ENCODE results near the gene ALAS1. TPM values are rescaled to one million over a fixed set of nuclear protein-coding genes. Genes with fewer than 3 reads are reported as not detected.
A peak's percentile ranks its signal among the peaks of the same experiment; 100 is the strongest.

Gene ALAS1
- total and polyA plus RNA-seq, 2 donors (not counting 1 experiment from before 2014, with no cell fraction given): 26.1 to 30.2 TPM

DNA sequence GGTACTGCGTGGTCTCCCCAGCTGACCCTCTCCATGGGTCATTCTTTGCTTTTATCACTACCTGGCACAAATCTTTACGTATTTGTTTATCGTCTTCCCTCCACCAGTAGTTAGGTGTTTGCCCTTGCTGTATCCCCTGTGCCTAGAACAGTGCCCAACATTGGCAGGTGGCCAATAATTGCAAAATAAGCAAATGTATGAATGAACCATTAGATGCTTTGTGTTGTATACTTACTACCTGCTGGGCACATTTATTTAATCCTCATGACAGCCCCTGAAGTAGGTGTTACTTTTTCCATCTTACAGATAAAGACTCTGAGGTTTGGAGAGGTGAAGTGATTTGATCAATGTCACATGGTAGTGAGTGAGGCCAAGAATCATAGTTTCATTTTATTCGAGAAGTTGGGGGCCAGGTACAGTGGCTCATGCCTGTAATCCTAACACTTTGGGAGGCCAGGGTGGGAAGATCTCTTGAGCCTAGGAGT lies 43.0 kb downstream of the ALAS1 start:
- CTCF ChIA-PET: interaction anchor here (1.0 to 18.5 kb wide), 10 partner anchors 10 to 206 kb away, joined by 3 to 237 read pairs (median 6); partner anchors contain the start of gene TLR9
- H3K27ac Mint-ChIP-seq: peak overlapping the region; percentile 57
- Histone ChIP-seq H3K4me3 (ENCODE audit: control extremely low read depth in 1 of 5, extremely low read depth in 1 of 5, insufficient read depth in 1 of 5, low read depth in 2 of 5, low read length in 4 of 5) (no peak overlapping the region), H3K4me1 (ENCODE audit: control insufficient read depth in 2 of 2, insufficient read depth in 2 of 2, low read length in 2 of 2) (peaks cover 52 to 64% of the 10 kb centered on the region in 2 donors), H3K27ac (ENCODE audit: low read length in 2 of 2) (no peak overlapping the region), H4K20me1 (ENCODE audit: control insufficient read depth, insufficient read depth, low read length, poor library complexity, severe bottlenecking) (peaks cover 26% of the 10 kb centered on the region), H3K9ac (ENCODE audit: low read length) (no peak overlapping the region), H3K79me2 (ENCODE audit: control insufficient read depth, insufficient read depth, low read length) (peaks cover 45% of the 10 kb centered on the region), H3K4me2 (replicated peaks; ENCODE audit: low read depth, low read length, poor library complexity, severe bottlenecking) (no peak overlapping the region), H2AFZ (ENCODE audit: insufficient read depth, low read depth, low read length, poor library complexity, severe bottlenecking) (no peak overlapping the region), H3K36me3 (replicated peaks in 1 of 2; ENCODE audit: control extremely low read depth in 1 of 2, control insufficient read depth in 1 of 2, extremely low read depth in 1 of 2, insufficient read depth in 2 of 2, low read length in 1 of 2) (peaks cover 0 to 7% of the 10 kb centered on the region in 2 experiments), H3K9me3 (ENCODE audit: control extremely low read depth in 1 of 3, control insufficient read depth in 2 of 3, insufficient read depth in 1 of 3, low read length in 2 of 3) (no peaks in the 10 kb centered on the region), H3K27me3 (replicated peaks in 1 of 4; ENCODE audit: control extremely low read depth in 1 of 4, control insufficient read depth in 3 of 4, insufficient read depth in 4 of 4, low read length in 3 of 4) (no peaks in the 10 kb centered on the region)
- no peaks in the 10 kb centered on the region for H3K27me3 Mint-ChIP-seq
- TF ChIP-seq, protein P1, sequence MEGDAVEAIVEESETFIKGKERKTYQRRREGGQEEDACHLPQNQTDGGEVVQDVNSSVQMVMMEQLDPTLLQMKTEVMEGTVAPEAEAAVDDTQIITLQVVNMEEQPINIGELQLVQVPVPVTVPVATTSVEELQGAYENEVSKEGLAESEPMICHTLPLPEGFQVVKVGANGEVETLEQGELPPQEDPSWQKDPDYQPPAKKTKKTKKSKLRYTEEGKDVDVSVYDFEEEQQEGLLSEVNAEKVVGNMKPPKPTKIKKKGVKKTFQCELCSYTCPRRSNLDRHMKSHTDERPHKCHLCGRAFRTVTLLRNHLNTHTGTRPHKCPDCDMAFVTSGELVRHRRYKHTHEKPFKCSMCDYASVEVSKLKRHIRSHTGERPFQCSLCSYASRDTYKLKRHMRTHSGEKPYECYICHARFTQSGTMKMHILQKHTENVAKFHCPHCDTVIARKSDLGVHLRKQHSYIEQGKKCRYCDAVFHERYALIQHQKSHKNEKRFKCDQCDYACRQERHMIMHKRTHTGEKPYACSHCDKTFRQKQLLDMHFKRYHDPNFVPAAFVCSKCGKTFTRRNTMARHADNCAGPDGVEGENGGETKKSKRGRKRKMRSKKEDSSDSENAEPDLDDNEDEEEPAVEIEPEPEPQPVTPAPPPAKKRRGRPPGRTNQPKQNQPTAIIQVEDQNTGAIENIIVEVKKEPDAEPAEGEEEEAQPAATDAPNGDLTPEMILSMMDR (IDR thresholded peaks at IDR 0.05): no peak
- TF ChIP-seq EZH2 (IDR thresholded peaks at IDR 0.05; ENCODE audit: borderline replicate concordance, insufficient read depth, low read depth, low read length, poor library complexity, severe bottlenecking): no peak
- H3K4me3 Mint-ChIP-seq: peak overlapping the region; percentile 99
- intact Hi-C loops (cut with micrococcal nuclease): no loop called here
- WGBS (ENCODE audit: insufficient coverage): 90% methylated on average over 3 of the region's 4 CpGs
- peak; percentile 10 for DNase-seq
- POLR2A ChIA-PET: interaction anchor here (0.8 to 1.3 kb wide), 4 partner anchors 10 to 38 kb away, joined by 3 to 4 read pairs (median 4); partner anchors contain the start of gene WDR82
- H3K4me1 Mint-ChIP-seq: peaks cover 65% of the 10 kb centered on the region
- no peak for ATAC-seq (ENCODE audit: low read depth)
- H3K9me3 Mint-ChIP-seq (ENCODE audit: insufficient read depth): no peaks in the 10 kb centered on the region

DNA sequence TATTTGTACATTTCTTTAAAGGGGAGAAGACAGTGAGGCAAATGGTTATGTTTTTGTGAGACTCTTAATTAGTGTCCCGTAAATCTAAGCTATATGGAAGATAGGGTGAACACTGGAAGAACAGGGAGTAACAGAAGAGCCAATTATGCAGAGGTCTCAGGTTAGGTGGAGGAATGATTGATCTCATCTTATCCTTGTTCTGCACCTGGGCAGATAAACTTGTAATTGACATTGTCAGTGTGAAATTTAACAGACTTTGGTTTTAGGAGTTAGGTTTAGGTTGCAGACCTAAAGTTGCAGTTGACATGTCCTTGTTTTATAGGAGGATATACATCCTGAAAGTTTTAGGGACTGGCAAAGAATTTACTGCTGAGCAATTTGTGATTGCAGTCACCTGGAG lies 44.1 kb downstream of the ALAS1 start:
- H3K9me3 Mint-ChIP-seq (ENCODE audit: insufficient read depth): no peaks in the 10 kb centered on the region
- DNase-seq (no peak), ATAC-seq (ENCODE audit: low read depth) (no peak)
- Histone ChIP-seq H3K4me2 (replicated peaks; ENCODE audit: low read depth, low read length, poor library complexity, severe bottlenecking) (no peak overlapping the region), H3K9ac (ENCODE audit: low read length) (no peak overlapping the region), H3K27ac (ENCODE audit: low read length in 2 of 2) (no peak overlapping the region), H3K4me1 (ENCODE audit: control insufficient read depth in 2 of 2, insufficient read depth in 2 of 2, low read length in 2 of 2) (peaks cover 59 to 66% of the 10 kb centered on the region in 2 donors), H3K79me2 (ENCODE audit: control insufficient read depth, insufficient read depth, low read length) (peaks cover 34% of the 10 kb centered on the region), H4K20me1 (ENCODE audit: control insufficient read depth, insufficient read depth, low read length, poor library complexity, severe bottlenecking) (peaks cover 15% of the 10 kb centered on the region), H3K4me3 (ENCODE audit: control extremely low read depth in 1 of 5, extremely low read depth in 1 of 5, insufficient read depth in 1 of 5, low read depth in 2 of 5, low read length in 4 of 5) (no peak overlapping the region), H3K27me3 (replicated peaks in 1 of 4; ENCODE audit: control extremely low read depth in 1 of 4, control insufficient read depth in 3 of 4, insufficient read depth in 4 of 4, low read length in 3 of 4) (no peaks in the 10 kb centered on the region), H2AFZ (ENCODE audit: insufficient read depth, low read depth, low read length, poor library complexity, severe bottlenecking) (no peak overlapping the region), H3K36me3 (replicated peaks in 1 of 2; ENCODE audit: control extremely low read depth in 1 of 2, control insufficient read depth in 1 of 2, extremely low read depth in 1 of 2, insufficient read depth in 2 of 2, low read length in 1 of 2) (no peaks in the 10 kb centered on the region), H3K9me3 (ENCODE audit: control extremely low read depth in 1 of 3, control insufficient read depth in 2 of 3, insufficient read depth in 1 of 3, low read length in 2 of 3) (no peaks in the 10 kb centered on the region)
- no peak overlapping the region for H3K4me3 Mint-ChIP-seq
- H3K4me1 Mint-ChIP-seq: peaks cover 68% of the 10 kb centered on the region
- TF ChIP-seq, protein P1 (IDR thresholded peaks at IDR 0.05): no peak
- no peak for TF ChIP-seq EZH2 (IDR thresholded peaks at IDR 0.05; ENCODE audit: borderline replicate concordance, insufficient read depth, low read depth, low read length, poor library complexity, severe bottlenecking)
- CTCF ChIA-PET: interaction anchor here (1.9 to 18.5 kb wide), 4 partner anchors 11 to 97 kb away, joined by 7 to 237 read pairs (median 22); partner anchors contain the start of gene TLR9
- no peak overlapping the region for H3K27ac Mint-ChIP-seq
- no peaks in the 10 kb centered on the region for H3K27me3 Mint-ChIP-seq
- POLR2A ChIA-PET: interaction anchor here (0.6 kb wide), 1 partner anchor 35 kb away, joined by 3 read pairs; no protein-coding TSS in a partner anchor
- 100% methylated on average over 1 of the region's 1 CpG for WGBS (ENCODE audit: insufficient coverage)
- intact Hi-C loops (cut with micrococcal nuclease): no loop called here

Data from B cell (primary cell).